OCI-LY1 (cell line): ENCODE measurements around the gene TXNRD2.

Source experiments
- H2AFZ ChIP-seq: fragments of 200-600 bp; sonication (generic), shearing (Covaris generic); 2 replicates; pipeline ENCODE4 v1.6.0; 2014; ENCODE audit warnings: antibody characterized with exemption, mild to moderate bottlenecking, low read length
- H3F3A ChIP-seq: fragments of 200-600 bp; sonication (generic), shearing (Covaris generic); 2 replicates; pipeline ENCODE4 v1.6.0; 2014; ENCODE audit warnings: mild to moderate bottlenecking, antibody characterized with exemption, low read length, moderate library complexity; ENCODE audit not compliant: insufficient read depth
- H3K27ac ChIP-seq: fragments of 200-600 bp; sonication (generic); 2 replicates; pipeline ENCODE4 v1.5.1; 2014; ENCODE audit warnings: low read length, mixed run types, mild to moderate bottlenecking, low read depth; ENCODE audit not compliant: poor library complexity, severe bottlenecking
- H3K27me3 ChIP-seq: fragments of 200-600 bp; sonication (generic); 2 replicates; pipeline ENCODE4 v1.6.0; 2014; ENCODE audit warnings: antibody characterized with exemption, mild to moderate bottlenecking, low read length, moderate library complexity; ENCODE audit not compliant: insufficient read depth
- H3K36me3 ChIP-seq: fragments of 200-600 bp; sonication (generic); 2 replicates; pipeline ENCODE4 v1.6.1; 2014; ENCODE audit warnings: mild to moderate bottlenecking, antibody characterized with exemption, low read length, moderate library complexity, mixed read lengths; ENCODE audit not compliant: insufficient read depth
- H3K4me1 ChIP-seq: fragments of 200-600 bp; sonication (generic); 2 replicates; pipeline ENCODE4 v1.5.1; 2014; ENCODE audit warnings: mild to moderate bottlenecking, low read length, moderate library complexity; ENCODE audit not compliant: insufficient read depth, severe bottlenecking
- H3K4me2 ChIP-seq: fragments of 200-600 bp; sonication (generic), shearing (Covaris generic); 2 replicates; pipeline ENCODE4 v1.6.1; 2014; ENCODE audit warnings: low read length
- H3K4me3 ChIP-seq: fragments of 200-600 bp; sonication (generic); 2 replicates; pipeline ENCODE4 v1.5.1; 2014; ENCODE audit warnings: low read length, low read depth, mild to moderate bottlenecking, mixed read lengths; ENCODE audit not compliant: poor library complexity, severe bottlenecking
- H3K79me2 ChIP-seq: fragments of 200-600 bp; shearing (Covaris generic); 2 replicates; pipeline ENCODE4 v1.6.1; 2016; ENCODE audit warnings: mixed run types, low read length, mixed read lengths; ENCODE audit not compliant: insufficient read depth
- H3K9ac ChIP-seq: fragments of 200-600 bp; sonication (generic), shearing (Covaris generic); 2 replicates; pipeline ENCODE4 v1.6.1; 2014; ENCODE audit warnings: mild to moderate bottlenecking, low read length, mixed read lengths
- H3K9me2 ChIP-seq: fragments of 200-600 bp; sonication (generic), shearing (Covaris generic); 2 replicates; pipeline ENCODE4 v1.6.1; 2014; ENCODE audit warnings: low read depth, mild to moderate bottlenecking, low read length, mixed read lengths
- H3K9me3 ChIP-seq: fragments of 200-600 bp; shearing (Covaris generic); 2 replicates; pipeline ENCODE4 v1.6.1; 2014; ENCODE audit warnings: low read length, mixed read lengths
- H4K20me1 ChIP-seq: fragments of 200-600 bp; sonication (generic), shearing (Covaris generic); 2 replicates; pipeline ENCODE4 v1.6.0; 2016; ENCODE audit warnings: mild to moderate bottlenecking, low read length; ENCODE audit not compliant: insufficient read depth
- EZH2 ChIP-seq: fragments of 200-600 bp; sonication (generic), shearing (Covaris generic); IDR thresholded peaks from 2 replicates; pipeline ENCODE4 v1.8.0; 2017; ENCODE audit warnings: borderline replicate concordance, mixed run types, mild to moderate bottlenecking, antibody characterized with exemption, low read length, moderate library complexity, mixed read lengths
- TF ChIP-seq, protein P1 (sequence below): fragments of 200-600 bp; sonication (generic), shearing (Covaris generic); IDR thresholded peaks from 2 replicates; pipeline ENCODE4 v1.5.1; 2017; ENCODE audit warnings: mild to moderate bottlenecking, antibody characterized with exemption, low read length, moderate library complexity, mixed read lengths

Gene TXNRD2

DNA sequence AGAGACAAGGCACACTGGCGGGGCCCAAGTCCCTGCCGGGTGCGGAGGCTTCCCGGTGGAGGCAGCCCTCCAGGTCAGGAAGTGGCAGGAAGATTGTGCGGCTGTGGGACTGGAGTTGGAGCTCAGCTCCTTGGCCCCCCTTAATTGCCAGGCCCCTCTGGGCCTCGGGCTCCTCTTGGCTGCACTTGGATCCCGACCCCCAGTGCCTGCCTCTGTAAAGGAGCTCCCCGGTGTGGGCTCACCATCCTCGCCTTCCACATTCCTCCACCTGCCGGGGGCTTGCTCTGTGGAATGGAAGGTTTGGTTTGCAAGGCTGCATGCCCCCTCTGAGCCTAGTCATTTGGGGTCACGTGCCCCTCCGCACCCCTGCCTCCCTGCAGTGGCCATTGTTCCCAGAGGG, 38.1 kb downstream of the TXNRD2 start:
- H3K4me3 ChIP-seq: no peak overlapping the region
- H3K4me2 ChIP-seq: no peak overlapping the region
- H3K27me3 ChIP-seq: no peaks in the 10 kb centered on the region
- no peaks in the 10 kb centered on the region for H3K79me2 ChIP-seq
- no peaks in the 10 kb centered on the region for H3K36me3 ChIP-seq
- H3K9me3 ChIP-seq: no peaks in the 10 kb centered on the region
- H3K9ac ChIP-seq: no peak overlapping the region
- no peaks in the 10 kb centered on the region for H3K4me1 ChIP-seq
- H3K27ac ChIP-seq: no peak overlapping the region
- H4K20me1 ChIP-seq: no peaks in the 10 kb centered on the region
- no peak overlapping the region for H2AFZ ChIP-seq
- TF ChIP-seq, protein P1, sequence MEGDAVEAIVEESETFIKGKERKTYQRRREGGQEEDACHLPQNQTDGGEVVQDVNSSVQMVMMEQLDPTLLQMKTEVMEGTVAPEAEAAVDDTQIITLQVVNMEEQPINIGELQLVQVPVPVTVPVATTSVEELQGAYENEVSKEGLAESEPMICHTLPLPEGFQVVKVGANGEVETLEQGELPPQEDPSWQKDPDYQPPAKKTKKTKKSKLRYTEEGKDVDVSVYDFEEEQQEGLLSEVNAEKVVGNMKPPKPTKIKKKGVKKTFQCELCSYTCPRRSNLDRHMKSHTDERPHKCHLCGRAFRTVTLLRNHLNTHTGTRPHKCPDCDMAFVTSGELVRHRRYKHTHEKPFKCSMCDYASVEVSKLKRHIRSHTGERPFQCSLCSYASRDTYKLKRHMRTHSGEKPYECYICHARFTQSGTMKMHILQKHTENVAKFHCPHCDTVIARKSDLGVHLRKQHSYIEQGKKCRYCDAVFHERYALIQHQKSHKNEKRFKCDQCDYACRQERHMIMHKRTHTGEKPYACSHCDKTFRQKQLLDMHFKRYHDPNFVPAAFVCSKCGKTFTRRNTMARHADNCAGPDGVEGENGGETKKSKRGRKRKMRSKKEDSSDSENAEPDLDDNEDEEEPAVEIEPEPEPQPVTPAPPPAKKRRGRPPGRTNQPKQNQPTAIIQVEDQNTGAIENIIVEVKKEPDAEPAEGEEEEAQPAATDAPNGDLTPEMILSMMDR: no peak
- TF ChIP-seq EZH2: no peak
- H3K9me2 ChIP-seq: no peaks in the 10 kb centered on the region
- H3F3A ChIP-seq: no peaks in the 10 kb centered on the region

DNA sequence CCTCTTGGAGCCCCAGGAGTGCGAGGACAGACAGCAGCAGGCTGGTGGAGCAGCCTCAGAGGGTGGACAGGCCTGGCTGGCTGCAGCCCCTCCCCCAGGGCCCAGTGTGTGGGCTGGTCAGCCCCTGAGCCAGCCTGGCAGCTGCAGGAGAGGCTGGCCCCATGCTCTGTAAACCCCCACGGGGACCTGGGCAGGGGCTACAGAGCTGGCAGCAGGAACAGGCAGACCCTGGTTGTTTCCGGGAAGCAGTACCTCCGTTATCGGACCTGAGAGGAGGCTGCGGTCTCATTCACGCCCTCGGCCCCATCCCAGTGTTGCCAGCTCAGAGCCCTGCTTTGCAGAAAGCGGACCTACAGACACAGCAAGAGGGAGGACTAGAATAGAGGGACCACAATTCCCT, 38.6 kb downstream of the TXNRD2 start:
- Histone ChIP-seq H3K4me3 (no peak overlapping the region), H3K27me3 (no peaks in the 10 kb centered on the region), H4K20me1 (no peaks in the 10 kb centered on the region), H3K4me1 (no peaks in the 10 kb centered on the region), H3K9me2 (no peaks in the 10 kb centered on the region), H3K9me3 (no peaks in the 10 kb centered on the region), H3K36me3 (no peaks in the 10 kb centered on the region), H3F3A (no peaks in the 10 kb centered on the region), H3K79me2 (no peaks in the 10 kb centered on the region), H3K4me2 (no peak overlapping the region), H3K27ac (no peak overlapping the region), H2AFZ (no peak overlapping the region), H3K9ac (no peak overlapping the region)
- no peak for TF ChIP-seq EZH2
- TF ChIP-seq, protein P1: no peak

DNA sequence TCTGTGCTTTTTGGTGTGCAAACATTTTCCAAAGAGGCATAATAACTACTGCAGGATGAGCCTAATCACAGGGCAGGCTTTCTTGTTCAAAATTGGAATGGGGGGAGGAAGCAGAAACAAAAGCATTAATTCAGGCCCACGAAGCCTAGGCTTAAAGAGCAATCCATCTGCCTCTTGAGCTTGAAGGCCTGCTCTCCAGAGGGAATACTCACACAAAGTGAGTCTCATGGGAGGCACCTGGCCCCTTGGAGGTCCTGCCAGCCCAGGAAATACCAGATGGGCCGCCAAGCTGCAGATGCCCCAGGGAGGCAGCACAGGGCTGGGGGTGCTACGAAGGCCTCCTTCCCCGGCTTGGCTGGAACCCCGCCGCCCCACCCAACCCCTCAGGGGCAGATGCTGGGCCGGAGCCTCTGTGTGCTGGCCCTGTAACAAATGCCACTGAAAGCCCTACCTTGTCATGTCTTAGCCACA, 39.3 kb downstream of the TXNRD2 start:
- H3K27ac ChIP-seq: no peak overlapping the region
- TF ChIP-seq, protein P1: no peak
- no peak for TF ChIP-seq EZH2
- peaks cover 2% of the 10 kb centered on the region for H3K4me1 ChIP-seq
- no peaks in the 10 kb centered on the region for H3K79me2 ChIP-seq
- H3K36me3 ChIP-seq: no peaks in the 10 kb centered on the region
- no peaks in the 10 kb centered on the region for H3K27me3 ChIP-seq
- H3F3A ChIP-seq: no peaks in the 10 kb centered on the region
- no peak overlapping the region for H3K4me2 ChIP-seq
- H3K9me2 ChIP-seq: no peaks in the 10 kb centered on the region
- H3K4me3 ChIP-seq: no peak overlapping the region
- H3K9me3 ChIP-seq: no peaks in the 10 kb centered on the region
- H4K20me1 ChIP-seq: no peaks in the 10 kb centered on the region
- H2AFZ ChIP-seq: no peak overlapping the region
- H3K9ac ChIP-seq: no peak overlapping the region
